ENCODE results near the gene HS1BP3. TPM values are rescaled to one million over a fixed set of nuclear protein-coding genes. Genes with fewer than 3 reads are reported as not detected.
A peak's percentile ranks its signal among the peaks of the same experiment; 100 is the strongest.

Gene HS1BP3
- total RNA-seq, 1 experiment from 2014 or later, result 17.1 TPM

GRCh38 chr2:20602803-20603202 is 48.1 kb downstream of the HS1BP3 start:
- no peaks in the 10 kb centered on the region for H3K27me3 ChIP-seq (ENCODE audit: insufficient read depth, low read length)
- BruUV-seq (replicated peaks), result no TSS peak
- CTCF ChIA-PET, result interaction anchor here (1.2 to 1.8 kb wide), 2 partner anchors 12 to 15 kb away, joined by 4 read pairs; no protein-coding TSS in a partner anchor
- H2AFZ ChIP-seq (ENCODE audit: low read depth, low read length, poor library complexity, severe bottlenecking), result no peak overlapping the region
- no peaks in the 10 kb centered on the region for H3K36me3 ChIP-seq (ENCODE audit: control insufficient read depth in 1 of 2, insufficient read depth in 2 of 2, low read length in 2 of 2)
- intact Hi-C loops (cut with micrococcal nuclease), result no loop called here
- H3K9me2 ChIP-seq (ENCODE audit: insufficient read depth), result no peaks in the 10 kb centered on the region
- H3K4me2 ChIP-seq (ENCODE audit: low read length), result no peak overlapping the region
- H3K4me3 ChIP-seq (replicated peaks in 1 of 2; ENCODE audit: low read depth in 1 of 2, low read length in 2 of 2), result no peak overlapping the region
- POLR2A ChIA-PET, result interaction anchor here (8.2 kb wide), 1 partner anchor 155 kb away, joined by 53 read pairs; the partner anchor contains the start of gene RHOB
- no peak overlapping the region for H3K9ac ChIP-seq (ENCODE audit: low read length)
- ATAC-seq (no peak), DNase-seq (ENCODE audit: low read depth, low spot score) (no peak)
- H4K20me1 ChIP-seq (ENCODE audit: insufficient read depth), result no peaks in the 10 kb centered on the region
- no peak for TF ChIP-seq MAX (IDR thresholded peaks at IDR 0.05)
- no peak for TF ChIP-seq FOSL1 (IDR thresholded peaks at IDR 0.05; ENCODE audit: low read depth)
- no peak for TF ChIP-seq CBX3 (IDR thresholded peaks at IDR 0.05; ENCODE audit: low read depth)
- TF ChIP-seq CEBPB (IDR thresholded peaks at IDR 0.05; ENCODE audit: low read depth), result no peak
- no peak for TF ChIP-seq TCF7L2 (IDR thresholded peaks at IDR 0.05; ENCODE audit: borderline replicate concordance, extremely low read depth, insufficient read depth, insufficient read length)
- no peak overlapping the region for H3K27ac ChIP-seq (ENCODE audit: low read depth, low read length)
- no peaks in the 10 kb centered on the region for H3K79me2 ChIP-seq (ENCODE audit: insufficient read depth, low read length)
- H3K9me3 ChIP-seq (ENCODE audit: control insufficient read depth in 1 of 2, insufficient read depth in 1 of 2, low read depth in 1 of 2, low read length in 2 of 2), result no peaks in the 10 kb centered on the region; a peak in 2 of 4 replicates
- peaks cover 0 to 6% of the 10 kb centered on the region in 2 experiments; a peak in 1 of 4 replicates for H3K4me1 ChIP-seq (ENCODE audit: control insufficient read depth in 1 of 2, insufficient read depth in 2 of 2, low read length in 2 of 2)
- RAD21 ChIA-PET (ENCODE audit: low non-redundant PET in 1 of 2, low total read pairs in 2 of 2, uncharacterized antibody in 2 of 2, unreplicated experiment in 2 of 2), result no interaction called here

GRCh38 chr2:20600756-20601325 is 50.1 kb downstream of the HS1BP3 start:
- H3K4me3 ChIP-seq (replicated peaks in 1 of 2; ENCODE audit: low read depth in 1 of 2, low read length in 2 of 2), result no peak overlapping the region
- no peaks in the 10 kb centered on the region for H3K79me2 ChIP-seq (ENCODE audit: insufficient read depth, low read length)
- no peaks in the 10 kb centered on the region for H3K27me3 ChIP-seq (ENCODE audit: insufficient read depth, low read length)
- DNase-seq (ENCODE audit: low read depth, low spot score) (no peak), ATAC-seq (no peak; the same call in 1 of the 2 replicates)
- ChIA-PET RAD21 (ENCODE audit: low non-redundant PET in 1 of 2, low total read pairs in 2 of 2, uncharacterized antibody in 2 of 2, unreplicated experiment in 2 of 2) (no interaction called here), POLR2A (interaction anchor here (8.2 kb wide), 1 partner anchor 153 kb away, joined by 53 read pairs; the partner anchor contains the start of gene RHOB), CTCF (no interaction called here)
- no TSS peak for BruUV-seq (replicated peaks)
- H3K9me2 ChIP-seq (ENCODE audit: insufficient read depth), result no peaks in the 10 kb centered on the region
- H3K4me1 ChIP-seq (ENCODE audit: control insufficient read depth in 1 of 2, insufficient read depth in 2 of 2, low read length in 2 of 2), result peaks cover 9 to 22% of the 10 kb centered on the region in 2 experiments; a peak in 3 of 4 replicates
- H3K9me3 ChIP-seq (ENCODE audit: control insufficient read depth in 1 of 2, insufficient read depth in 1 of 2, low read depth in 1 of 2, low read length in 2 of 2), result no peaks in the 10 kb centered on the region
- intact Hi-C loops (cut with micrococcal nuclease), result no loop called here
- TF ChIP-seq YY1 (IDR thresholded peaks at IDR 0.05; ENCODE audit: extremely low read depth, insufficient replicate concordance, low read depth, low read length) (no peak), RAD21 (IDR thresholded peaks at IDR 0.05; ENCODE audit: low read depth) (peak; percentile 44), CTCF (IDR thresholded peaks at IDR 0.05 in 2 of 3, conservative IDR thresholded peaks at IDR 0.05 in 1 of 3; ENCODE audit: borderline replicate concordance in 1 of 3, insufficient read depth in 1 of 3, low read depth in 2 of 3, low read length in 2 of 3) (peak; percentile 25 to 49 (median 34); a peak in 3 of 6 replicates)
- H3K27ac ChIP-seq (ENCODE audit: low read depth, low read length), result no peak overlapping the region
- no peak overlapping the region for H3K9ac ChIP-seq (ENCODE audit: low read length)
- H2AFZ ChIP-seq (ENCODE audit: low read depth, low read length, poor library complexity, severe bottlenecking), result peak overlapping the region; percentile 13
- no peaks in the 10 kb centered on the region for H4K20me1 ChIP-seq (ENCODE audit: insufficient read depth)
- H3K4me2 ChIP-seq (ENCODE audit: low read length), result no peak overlapping the region
- no peaks in the 10 kb centered on the region for H3K36me3 ChIP-seq (ENCODE audit: control insufficient read depth in 1 of 2, insufficient read depth in 2 of 2, low read length in 2 of 2)

Measured in HCT116 (cell line).